Measurements from ENCODE around the gene YWHAH. TPM values are rescaled to one million over a fixed set of nuclear protein-coding genes. Genes with fewer than 3 reads are reported as not detected.

YWHAH gene
- total RNA-seq, 1 donor from 2014 or later: 213 TPM

DNA sequence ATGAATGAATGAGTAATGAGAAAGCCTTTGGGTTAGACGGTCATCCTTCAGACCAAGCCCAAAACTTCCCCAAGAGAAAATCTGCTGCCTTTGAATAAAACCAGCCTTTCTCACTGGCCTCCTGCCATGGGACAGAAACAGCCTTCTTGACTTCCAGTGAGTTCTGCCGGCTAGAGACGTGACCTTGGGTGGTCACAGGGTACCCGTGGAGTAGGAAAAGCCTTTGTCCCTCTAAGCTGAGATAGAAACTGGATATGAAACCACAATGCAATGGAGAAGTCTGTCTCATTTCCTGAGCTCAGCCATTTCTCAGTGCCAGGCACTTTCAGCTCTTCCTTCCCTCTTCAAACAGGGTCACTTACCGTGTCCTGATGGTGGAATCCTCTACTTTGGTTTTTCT lies 21.2 kb upstream of the YWHAH start:
- peak; percentile 65 for DNase-seq (ENCODE audit: low spot score)

DNA sequence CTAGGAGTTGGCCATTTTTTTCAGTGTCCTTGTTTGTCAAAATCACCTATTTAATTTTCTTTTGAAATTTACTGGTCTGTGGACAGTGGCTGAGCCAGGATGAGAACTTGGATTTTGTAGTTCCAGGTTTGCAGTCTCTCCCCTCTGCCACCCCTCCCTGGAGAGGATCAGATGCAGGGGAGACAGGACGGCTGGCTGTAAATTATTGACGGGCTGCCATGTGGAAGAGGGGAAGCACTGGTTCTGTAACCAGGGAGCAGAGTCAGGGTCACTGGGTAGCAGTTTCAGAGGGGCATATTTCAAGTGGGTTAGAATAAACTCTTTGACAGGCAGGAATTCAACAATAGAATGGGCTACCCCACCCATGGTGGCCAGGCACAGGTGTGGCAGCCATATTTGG lies 20.6 kb upstream of the YWHAH start:
- DNase-seq (ENCODE audit: low spot score): no peak

DNA sequence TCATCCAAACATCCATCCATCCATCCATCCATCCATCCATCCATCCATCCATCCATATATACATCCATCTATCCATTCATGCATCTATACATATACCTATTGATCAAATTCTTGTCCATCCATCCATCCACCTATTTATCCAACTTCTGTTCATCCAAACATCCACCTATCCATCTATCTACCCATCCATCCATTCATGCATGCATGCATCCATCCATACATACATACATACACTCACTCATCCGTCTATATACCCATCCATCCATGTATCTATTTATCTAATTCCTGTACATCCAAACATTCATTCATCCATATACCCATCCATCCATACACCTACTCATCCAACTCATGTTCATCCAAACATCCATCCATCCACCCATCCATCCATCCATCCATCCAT lies 19.3 kb upstream of the YWHAH start:
- no peak for DNase-seq (ENCODE audit: low spot score)

- no peak for DNase-seq (ENCODE audit: low spot score)
These were observed 18.3 kb upstream of the YWHAH start for GRCh38 chr22:31926024-31926423.

GRCh38 chr22:31926969-31927368 lies 17.4 kb upstream of the YWHAH start:
- DNase-seq (ENCODE audit: low spot score): no peak

GRCh38 chr22:31927562-31927961 lies 16.8 kb upstream of the YWHAH start:
- no peak for DNase-seq (ENCODE audit: low spot score)

GRCh38 chr22:31929167-31929930 lies 15.0 kb upstream of the YWHAH start:
- DNase-seq (ENCODE audit: low spot score): no peak

GRCh38 chr22:31932863-31933262 lies 11.5 kb upstream of the YWHAH start:
- DNase-seq (ENCODE audit: low spot score): no peak

- DNase-seq (ENCODE audit: low spot score): no peak
These were observed 10.9 kb upstream of the YWHAH start for GRCh38 chr22:31933406-31933805.

- no peak for DNase-seq (ENCODE audit: low spot score)
These were observed 10.4 kb upstream of the YWHAH start for GRCh38 chr22:31933816-31934482.

DNA sequence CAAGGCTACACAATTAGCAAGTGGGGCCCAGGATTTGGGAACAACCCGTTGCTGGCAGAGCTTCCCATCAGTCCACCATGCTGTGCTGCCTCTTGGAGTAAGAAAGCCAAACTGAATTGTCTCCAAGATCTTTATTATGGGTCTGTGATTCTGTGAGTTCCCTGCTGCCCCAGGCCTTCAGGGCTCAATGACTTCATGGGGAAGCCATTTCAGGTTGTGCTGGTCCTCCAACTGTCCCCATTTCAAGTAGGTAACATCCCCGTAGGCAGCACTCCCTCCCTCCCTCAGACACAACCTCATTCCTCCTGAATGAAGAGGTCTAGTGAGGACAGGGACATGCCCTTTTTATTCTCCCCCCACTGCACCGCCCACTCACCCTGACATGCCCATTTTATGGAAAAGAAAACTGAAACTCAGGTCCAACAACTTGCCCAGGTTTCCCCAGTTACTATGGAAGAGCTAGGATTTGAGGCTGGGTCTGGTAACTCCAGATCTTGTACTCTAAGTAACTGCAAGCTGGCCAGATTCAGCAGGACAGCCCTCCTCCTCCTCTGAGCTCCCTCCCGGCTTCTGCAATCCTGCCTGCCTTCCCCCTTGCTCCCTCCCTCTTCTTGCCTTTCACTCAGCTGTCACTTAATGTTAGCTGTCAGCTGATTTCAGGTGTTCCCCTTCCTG lies 8.2 kb upstream of the YWHAH start:
- DNase-seq (ENCODE audit: low spot score): no peak

GRCh38 chr22:31937341-31937740 lies 7.0 kb upstream of the YWHAH start:
- DNase-seq (ENCODE audit: low spot score): no peak

GRCh38 chr22:31938296-31938695 lies 6.0 kb upstream of the YWHAH start:
- DNase-seq (ENCODE audit: low spot score): no peak

DNA sequence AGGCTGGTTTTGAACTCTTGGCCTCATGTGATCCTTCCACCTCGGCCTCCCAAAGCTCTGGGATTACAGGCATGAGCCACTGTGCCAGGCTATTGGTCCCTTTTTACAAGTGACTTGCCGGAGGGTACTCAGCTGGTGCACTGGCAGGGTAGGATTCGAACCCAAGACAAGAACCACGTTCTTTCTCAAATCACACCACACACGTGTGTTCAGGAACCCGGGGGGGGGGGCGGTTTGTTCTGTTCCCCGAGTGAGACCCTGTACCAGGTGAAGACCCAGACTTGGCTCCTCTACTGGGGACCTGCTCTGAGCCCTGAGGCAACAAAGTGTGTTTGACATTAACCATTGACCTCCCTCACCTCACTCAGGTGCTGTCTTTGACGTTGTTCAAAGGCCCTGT lies 3.8 kb upstream of the YWHAH start:
- no peak for DNase-seq (ENCODE audit: low spot score)

- no peak for DNase-seq (ENCODE audit: low spot score)
These were observed 2.2 kb upstream of the YWHAH start for GRCh38 chr22:31942091-31942490.

- no peak for DNase-seq (ENCODE audit: low spot score)
These were observed 943 bp upstream of the YWHAH start for GRCh38 chr22:31943206-31943977.

GRCh38 chr22:31944700-31945442 lies 536 bp downstream of the YWHAH start:
- DNase-seq (ENCODE audit: low spot score): peak; percentile 15

DNA sequence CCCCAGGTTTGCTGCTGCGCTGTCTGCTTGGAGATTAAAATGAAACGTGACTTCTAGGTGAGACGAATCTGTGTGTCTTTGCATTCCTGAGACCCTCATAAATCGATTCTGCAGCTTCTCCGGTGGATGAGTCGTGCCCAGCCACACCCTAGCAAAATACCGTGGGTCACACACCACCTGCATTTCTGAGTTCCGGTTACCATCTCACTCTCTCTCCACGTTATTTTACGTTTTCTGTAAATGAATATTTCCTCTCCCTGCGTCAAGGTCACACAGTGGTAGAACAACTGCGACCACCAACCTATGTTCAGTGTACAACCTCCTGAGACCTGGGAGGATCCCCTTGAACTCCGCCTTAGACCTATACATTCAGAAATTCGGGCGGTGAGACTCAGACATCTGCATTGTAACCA lies 1.1 kb downstream of the YWHAH start:
- no peak for DNase-seq (ENCODE audit: low spot score)

DNA sequence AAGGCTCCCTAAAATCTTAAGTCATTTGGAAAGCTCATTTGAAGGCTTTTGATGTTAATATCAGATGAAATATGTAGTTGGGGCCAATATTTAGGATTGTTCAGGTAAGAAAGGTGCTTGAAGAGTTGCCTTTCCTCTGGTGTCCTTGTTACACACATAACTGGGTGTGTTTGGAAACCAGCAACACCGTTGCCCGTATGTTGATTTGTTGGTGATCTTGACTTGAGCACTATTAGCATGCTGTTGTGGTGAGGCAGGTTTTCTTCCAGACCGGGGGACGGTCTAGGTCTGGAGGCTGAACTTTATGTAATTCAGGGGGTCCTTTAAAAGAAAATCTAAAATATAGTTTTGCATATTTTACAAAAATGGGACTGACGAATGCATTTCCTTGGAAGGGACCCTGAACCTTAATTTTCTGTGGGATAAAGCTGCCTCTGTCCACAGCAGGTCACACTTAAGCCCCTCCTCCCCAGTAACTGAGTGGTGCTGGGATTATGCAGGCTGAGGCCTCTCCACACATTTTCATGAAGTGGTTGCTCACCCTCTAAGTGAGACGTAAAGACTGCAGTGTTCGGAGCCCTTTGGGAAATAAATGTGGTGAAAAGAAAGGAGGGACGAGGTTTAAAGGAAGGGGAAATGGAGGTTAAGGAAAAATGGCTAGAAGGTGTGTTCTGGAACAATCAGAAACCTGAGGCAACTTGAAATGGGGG lies 1.8 kb downstream of the YWHAH start:
- DNase-seq (ENCODE audit: low spot score): no peak

GRCh38 chr22:31947296-31947695 lies 3.0 kb downstream of the YWHAH start:
- DNase-seq (ENCODE audit: low spot score): peak; percentile 42

- DNase-seq (ENCODE audit: low spot score): no peak
These were observed 3.7 kb downstream of the YWHAH start for GRCh38 chr22:31948002-31948401.

Measured in mucosa of gallbladder (tissue), 1 donor.